Subcutaneous adipose tissue (tissue), 4 donors: Measurements from ENCODE around the gene MBOAT1. TPM values are rescaled to one million over a fixed set of nuclear protein-coding genes. Genes with fewer than 3 reads are reported as not detected.

Experiments
- total RNA-seq, 4 donors: library from RNA; depleted of rRNA; stranded (reverse); fragments of >200 nt; gene quantifications; one replicate each; pipeline ENCODE4 v1.1.0, GENCODE V29; 2016
- TF ChIP-seq, protein P1 (sequence below): fragments of 450-650 bp; IDR thresholded peaks from one replicate; pipeline ENCODE4 v1.5.1; 2016; ENCODE audit warnings: low read depth, mild to moderate bottlenecking, control low read depth, antibody characterized with exemption, moderate library complexity

Gene MBOAT1
- total RNA-seq, 4 donors from 2014 or later: 7.7 to 15.6 (median 12.9) TPM

DNA sequence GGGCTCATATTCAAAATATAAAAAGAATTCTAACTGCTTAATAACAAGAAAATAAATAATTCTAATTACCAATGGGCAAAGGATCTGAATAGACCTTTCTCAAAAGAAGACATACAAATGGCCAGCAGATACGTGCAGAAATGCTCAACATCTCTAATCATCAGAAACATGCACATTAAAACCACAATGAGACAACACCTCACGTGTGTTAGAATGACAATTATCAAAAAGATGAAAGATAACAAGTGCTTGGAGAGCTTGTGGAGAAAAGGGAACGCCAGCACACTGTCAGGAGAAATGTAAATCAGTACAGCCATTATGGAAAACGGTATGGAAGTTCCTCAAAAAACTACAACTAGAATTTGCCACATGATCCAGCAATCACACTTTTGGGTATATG lies 53.6 kb downstream of the MBOAT1 start:
- TF ChIP-seq, protein P1, sequence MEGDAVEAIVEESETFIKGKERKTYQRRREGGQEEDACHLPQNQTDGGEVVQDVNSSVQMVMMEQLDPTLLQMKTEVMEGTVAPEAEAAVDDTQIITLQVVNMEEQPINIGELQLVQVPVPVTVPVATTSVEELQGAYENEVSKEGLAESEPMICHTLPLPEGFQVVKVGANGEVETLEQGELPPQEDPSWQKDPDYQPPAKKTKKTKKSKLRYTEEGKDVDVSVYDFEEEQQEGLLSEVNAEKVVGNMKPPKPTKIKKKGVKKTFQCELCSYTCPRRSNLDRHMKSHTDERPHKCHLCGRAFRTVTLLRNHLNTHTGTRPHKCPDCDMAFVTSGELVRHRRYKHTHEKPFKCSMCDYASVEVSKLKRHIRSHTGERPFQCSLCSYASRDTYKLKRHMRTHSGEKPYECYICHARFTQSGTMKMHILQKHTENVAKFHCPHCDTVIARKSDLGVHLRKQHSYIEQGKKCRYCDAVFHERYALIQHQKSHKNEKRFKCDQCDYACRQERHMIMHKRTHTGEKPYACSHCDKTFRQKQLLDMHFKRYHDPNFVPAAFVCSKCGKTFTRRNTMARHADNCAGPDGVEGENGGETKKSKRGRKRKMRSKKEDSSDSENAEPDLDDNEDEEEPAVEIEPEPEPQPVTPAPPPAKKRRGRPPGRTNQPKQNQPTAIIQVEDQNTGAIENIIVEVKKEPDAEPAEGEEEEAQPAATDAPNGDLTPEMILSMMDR: no peak

DNA sequence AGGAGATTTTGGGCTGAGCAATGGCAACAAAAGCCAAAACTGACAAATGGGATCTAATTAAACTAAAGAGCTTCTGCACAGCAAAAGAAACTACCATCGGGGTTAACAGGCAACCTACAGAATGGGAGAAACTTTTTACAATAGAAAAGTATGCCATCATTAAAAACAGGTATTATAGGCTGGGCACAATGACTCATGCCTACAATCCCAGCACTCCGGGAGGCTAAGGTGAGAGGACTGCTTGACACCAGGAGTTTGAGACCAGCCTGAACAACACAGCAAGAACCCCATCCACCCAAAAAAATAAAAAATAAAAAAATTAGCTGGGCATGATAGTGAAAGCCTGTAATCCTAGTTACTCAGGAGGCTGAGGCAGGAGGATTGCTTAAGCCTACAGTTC lies 55.4 kb downstream of the MBOAT1 start:
- TF ChIP-seq, protein P1: no peak

DNA sequence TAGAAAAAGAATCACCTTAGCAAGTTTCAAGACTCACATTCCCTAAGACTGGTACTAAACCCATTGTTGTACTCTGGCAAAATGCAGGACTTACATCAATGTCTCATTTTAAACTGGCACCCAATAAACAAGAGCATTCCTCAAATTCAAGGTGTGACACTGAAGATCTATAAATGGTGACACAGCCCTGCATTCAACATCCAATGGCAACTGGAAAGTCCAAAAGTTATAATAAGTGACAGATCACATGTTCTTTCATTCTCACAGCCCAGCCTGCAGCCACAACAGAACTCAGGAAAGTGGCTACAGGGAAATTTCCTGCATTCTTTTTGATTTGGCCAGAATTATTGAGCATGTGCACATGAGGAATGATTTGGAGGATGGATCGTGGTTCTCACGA lies 57.5 kb downstream of the MBOAT1 start:
- TF ChIP-seq, protein P1: no peak

DNA sequence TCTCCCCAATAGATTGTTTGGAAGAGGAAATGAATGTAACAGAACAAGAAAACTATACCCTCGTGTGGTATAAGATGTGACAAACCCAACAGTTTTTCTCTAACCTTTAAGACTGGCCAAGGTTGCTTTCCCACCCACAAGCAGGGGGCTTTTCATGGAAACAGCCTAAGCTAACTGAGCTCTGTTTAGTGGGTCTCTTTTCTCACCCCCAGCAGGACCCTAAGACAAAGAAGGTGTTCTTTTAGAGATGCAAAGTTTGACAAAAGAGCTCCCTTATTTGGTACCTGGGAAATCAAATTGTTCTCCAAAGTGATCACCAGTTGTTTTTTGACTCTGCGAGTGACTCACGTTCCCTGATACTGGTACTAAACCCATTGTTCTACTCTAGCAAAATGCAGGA lies 59.1 kb downstream of the MBOAT1 start:
- TF ChIP-seq, protein P1: no peak

DNA sequence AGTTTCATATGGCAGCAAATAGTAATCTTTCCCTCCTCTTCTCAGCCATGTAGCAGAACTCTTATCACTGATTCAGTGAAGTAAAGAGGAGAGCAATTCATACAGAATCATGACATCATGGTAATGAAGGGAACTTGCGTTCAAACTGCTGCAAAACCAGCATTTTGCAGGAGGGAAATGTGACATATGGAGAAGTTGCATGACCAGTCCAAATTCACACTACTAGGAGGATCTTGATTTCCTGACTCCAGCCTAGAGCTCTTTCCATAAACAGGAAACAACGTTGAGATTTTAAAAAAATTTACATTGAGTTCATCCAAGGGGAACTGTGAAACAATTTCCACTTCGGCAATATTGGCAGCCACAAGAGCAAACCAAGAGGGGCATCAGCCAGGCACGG lies 63.8 kb downstream of the MBOAT1 start:
- TF ChIP-seq, protein P1: no peak

DNA sequence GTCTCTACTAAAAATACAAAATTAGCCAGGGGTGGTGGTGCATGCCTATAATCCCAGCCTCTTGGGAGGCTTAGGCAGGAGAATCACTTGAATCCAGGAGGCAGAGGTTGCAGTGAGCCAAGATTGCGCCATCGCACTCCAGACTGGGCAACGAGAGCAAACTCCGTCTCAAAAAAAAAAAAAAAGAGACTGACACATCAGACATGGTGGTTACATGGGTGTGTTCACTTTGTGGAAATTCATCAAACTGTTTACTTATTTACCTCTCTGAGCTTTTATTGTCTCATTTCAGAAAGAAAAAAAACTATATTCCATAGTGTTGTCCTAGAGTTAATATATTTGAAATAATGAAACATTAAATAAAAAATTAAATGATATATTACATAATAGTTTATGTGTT lies 64.8 kb downstream of the MBOAT1 start:
- TF ChIP-seq, protein P1: no peak

DNA sequence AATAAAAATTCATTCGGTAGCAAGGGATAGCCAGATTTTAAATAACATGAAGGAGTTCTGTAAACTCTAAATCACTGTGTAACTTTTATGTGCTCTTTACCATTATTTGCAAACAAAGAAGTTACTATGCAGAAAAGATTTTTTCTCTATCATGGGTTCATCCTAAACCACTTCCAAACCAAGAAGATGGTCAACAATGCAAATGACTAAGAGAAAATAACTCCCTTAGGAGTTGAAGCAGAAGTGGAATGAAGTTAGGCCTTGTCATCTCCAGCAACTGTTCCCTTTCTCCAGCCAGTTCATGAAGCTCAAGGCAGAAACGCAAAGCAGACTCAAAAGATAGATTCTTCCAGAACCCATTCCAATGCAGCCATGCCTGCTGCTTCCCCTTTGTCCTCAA lies 66.0 kb downstream of the MBOAT1 start:
- TF ChIP-seq, protein P1: no peak

DNA sequence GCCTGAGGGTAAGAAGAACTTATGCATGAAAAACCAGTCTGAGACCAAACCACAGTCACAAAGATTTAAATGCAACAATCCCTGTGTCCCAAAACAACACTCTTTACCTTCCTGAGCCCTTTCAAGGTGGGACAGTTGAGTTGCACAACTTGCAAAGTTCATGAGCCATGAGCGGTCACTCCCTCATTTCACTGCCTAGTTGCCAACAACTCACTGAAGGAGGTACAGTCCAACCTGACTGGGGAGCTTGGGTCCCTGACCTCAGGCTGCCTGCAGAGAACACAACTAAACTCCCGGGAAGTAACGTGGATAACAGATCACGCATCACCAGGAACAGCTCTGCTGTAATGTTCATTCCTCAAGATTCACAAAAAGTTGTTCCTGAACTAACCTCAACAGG lies 69.4 kb downstream of the MBOAT1 start:
- TF ChIP-seq, protein P1: no peak
